Tibial artery (tissue), 4 donors: ENCODE measurements around the gene CYSTM1.

ENCODE experiments used
- DNase-seq, 2 donors: peaks; one replicate each; pipeline ENCODE4 v3.0.0-alpha.2; 2019
- H3K27ac ChIP-seq, 2 donors: fragments of 200-600 bp; sonication (generic) in 1 of 2; 1 replicate in 1 of 2; 2 replicates in 1 of 2; pipeline ENCODE4 v1.5.1; 2018 to 2019; ENCODE audit warnings: mild to moderate bottlenecking in 1 of 2
- H3K27me3 ChIP-seq, 2 donors: fragments of 200-600 bp; sonication (generic) in 1 of 2; one replicate each; pipeline versions ENCODE4 v1.5.1 to v1.6.0; 2016 to 2019
- H3K36me3 ChIP-seq, 3 donors: fragments of 200-600 bp; sonication (generic) in 2 of 3; one replicate each; pipeline ENCODE4 v1.5.1; 2016 to 2019; ENCODE audit warnings: mild to moderate bottlenecking in 2 of 3
- H3K4me1 ChIP-seq, 4 donors: fragments of 200-600 bp; sonication (generic) in 2 of 4; 1 replicate in 3 of 4; 2 replicates in 1 of 4; pipeline ENCODE4 v1.5.1; 2016 to 2019
- H3K4me3 ChIP-seq, 2 donors: fragments of 200-600 bp; sonication (generic) in 1 of 2; 1 replicate in 1 of 2; 2 replicates in 1 of 2; pipeline ENCODE4 v1.5.1; 2018 to 2019; ENCODE audit warnings: mild to moderate bottlenecking in 2 of 2
- H3K9me3 ChIP-seq, 3 donors: fragments of 200-600 bp; sonication (generic) in 1 of 3; one replicate each; pipeline ENCODE4 v1.5.1; 2016 to 2019
- intact Hi-C: fragments of 100-400 bp; cut with DNase I; formaldehyde crosslinking; loops from one replicate; pipeline ENCODE4 v1.15.0; 2023; ENCODE audit warnings: low total_unique reads
- TF ChIP-seq, protein P1 (sequence below), 2 experiments: fragments of 200-600 bp in 1 of 2; fragments of 450-650 bp in 1 of 2; IDR thresholded peaks; one replicate each; pipeline ENCODE4 v1.5.1; 2017 to 2019; ENCODE audit warnings: antibody characterized with exemption in 2 of 2, mild to moderate bottlenecking in 1 of 2, moderate library complexity in 1 of 2

The CYSTM1 gene

DNA sequence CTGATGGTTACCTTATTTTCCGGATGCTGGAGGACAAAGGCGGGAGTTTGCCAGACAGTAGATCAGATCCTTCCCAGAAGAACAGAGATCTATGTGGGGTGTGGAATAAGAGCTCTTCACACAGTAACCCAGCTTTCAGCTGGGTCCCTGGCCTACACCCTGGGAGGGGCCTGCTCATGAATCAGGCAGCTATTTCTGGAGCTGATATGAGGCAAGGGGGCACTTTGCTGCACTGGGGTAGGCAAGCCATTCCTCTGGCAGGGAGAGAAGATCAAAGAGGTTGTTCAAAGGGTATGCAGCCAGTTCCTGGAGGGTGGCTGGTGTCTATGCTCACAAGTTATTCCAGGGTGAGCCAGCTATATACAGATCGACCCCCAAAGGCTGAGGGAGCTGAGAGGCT, 48.6 kb downstream of the CYSTM1 start:
- peaks cover 0 to 28% (median 20%) of the 10 kb centered on the region in 4 donors for H3K4me1 ChIP-seq
- no peak for DNase-seq
- H3K9me3 ChIP-seq, result no peaks in the 10 kb centered on the region
- intact Hi-C loops, result no loop called here
- TF ChIP-seq, protein P1, sequence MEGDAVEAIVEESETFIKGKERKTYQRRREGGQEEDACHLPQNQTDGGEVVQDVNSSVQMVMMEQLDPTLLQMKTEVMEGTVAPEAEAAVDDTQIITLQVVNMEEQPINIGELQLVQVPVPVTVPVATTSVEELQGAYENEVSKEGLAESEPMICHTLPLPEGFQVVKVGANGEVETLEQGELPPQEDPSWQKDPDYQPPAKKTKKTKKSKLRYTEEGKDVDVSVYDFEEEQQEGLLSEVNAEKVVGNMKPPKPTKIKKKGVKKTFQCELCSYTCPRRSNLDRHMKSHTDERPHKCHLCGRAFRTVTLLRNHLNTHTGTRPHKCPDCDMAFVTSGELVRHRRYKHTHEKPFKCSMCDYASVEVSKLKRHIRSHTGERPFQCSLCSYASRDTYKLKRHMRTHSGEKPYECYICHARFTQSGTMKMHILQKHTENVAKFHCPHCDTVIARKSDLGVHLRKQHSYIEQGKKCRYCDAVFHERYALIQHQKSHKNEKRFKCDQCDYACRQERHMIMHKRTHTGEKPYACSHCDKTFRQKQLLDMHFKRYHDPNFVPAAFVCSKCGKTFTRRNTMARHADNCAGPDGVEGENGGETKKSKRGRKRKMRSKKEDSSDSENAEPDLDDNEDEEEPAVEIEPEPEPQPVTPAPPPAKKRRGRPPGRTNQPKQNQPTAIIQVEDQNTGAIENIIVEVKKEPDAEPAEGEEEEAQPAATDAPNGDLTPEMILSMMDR (IDR thresholded peaks at IDR 0.05), result no peak
- no peaks in the 10 kb centered on the region for H3K36me3 ChIP-seq
- no peak overlapping the region for H3K27ac ChIP-seq
- no peaks in the 10 kb centered on the region for H3K27me3 ChIP-seq
- no peak overlapping the region for H3K4me3 ChIP-seq

DNA sequence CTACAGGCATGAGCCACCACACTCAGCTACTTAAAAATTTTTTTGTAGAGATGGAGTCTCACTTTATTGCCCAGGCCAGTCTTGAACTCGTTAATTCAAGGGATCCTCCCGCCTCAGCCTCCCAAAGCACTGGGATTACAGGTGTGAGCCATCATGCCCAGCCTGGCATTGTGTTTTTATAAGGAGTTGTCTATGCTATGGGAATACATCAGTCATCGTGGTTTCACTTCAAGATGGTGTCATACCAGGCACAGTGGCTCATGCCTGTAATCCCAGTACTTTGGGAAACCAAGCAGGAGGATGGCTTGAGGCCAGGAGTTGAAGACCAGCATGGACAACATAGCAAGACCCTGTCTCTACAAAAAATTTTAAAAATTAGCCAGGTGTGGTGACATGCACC, 49.7 kb downstream of the CYSTM1 start:
- no peak for DNase-seq

DNA sequence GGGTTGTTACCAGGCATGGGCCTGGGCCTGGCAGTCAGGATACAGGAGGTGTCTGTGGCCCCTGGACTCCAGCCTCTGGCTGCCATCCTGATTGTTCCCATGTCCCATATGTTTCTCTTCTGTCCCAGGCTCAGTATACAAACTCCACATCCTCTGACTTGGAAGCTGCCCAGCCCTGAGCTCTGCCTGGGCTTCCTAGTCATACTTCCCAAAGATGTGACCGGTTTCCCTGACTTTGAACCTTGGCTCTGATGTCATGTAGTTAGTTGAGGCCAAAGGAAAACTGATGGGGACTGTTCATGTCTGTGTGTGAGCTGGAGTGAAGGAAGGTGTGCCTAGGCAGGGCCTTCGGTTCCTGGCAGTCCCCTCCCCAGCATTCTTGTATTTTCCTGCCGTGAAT, 50.4 kb downstream of the CYSTM1 start:
- TF ChIP-seq, protein P1 (IDR thresholded peaks at IDR 0.05), result no peak
- Histone ChIP-seq H3K9me3 (no peaks in the 10 kb centered on the region), H3K4me3 (no peak overlapping the region), H3K27me3 (no peaks in the 10 kb centered on the region), H3K4me1 (peaks cover 0 to 22% (median 14%) of the 10 kb centered on the region in 4 donors), H3K36me3 (no peaks in the 10 kb centered on the region), H3K27ac (no peak overlapping the region)
- intact Hi-C loops, result no loop called here
- no peak for DNase-seq

More for the DNA sequence above, 49.7 kb downstream of the CYSTM1 start:
- Histone ChIP-seq H3K4me1 (peaks cover 0 to 24% (median 17%) of the 10 kb centered on the region in 4 donors), H3K27me3 (no peaks in the 10 kb centered on the region), H3K9me3 (no peaks in the 10 kb centered on the region), H3K36me3 (no peaks in the 10 kb centered on the region), H3K4me3 (no peak overlapping the region), H3K27ac (no peak overlapping the region)
- intact Hi-C loops, result no loop called here
- TF ChIP-seq, protein P1 (IDR thresholded peaks at IDR 0.05), result no peak

DNA sequence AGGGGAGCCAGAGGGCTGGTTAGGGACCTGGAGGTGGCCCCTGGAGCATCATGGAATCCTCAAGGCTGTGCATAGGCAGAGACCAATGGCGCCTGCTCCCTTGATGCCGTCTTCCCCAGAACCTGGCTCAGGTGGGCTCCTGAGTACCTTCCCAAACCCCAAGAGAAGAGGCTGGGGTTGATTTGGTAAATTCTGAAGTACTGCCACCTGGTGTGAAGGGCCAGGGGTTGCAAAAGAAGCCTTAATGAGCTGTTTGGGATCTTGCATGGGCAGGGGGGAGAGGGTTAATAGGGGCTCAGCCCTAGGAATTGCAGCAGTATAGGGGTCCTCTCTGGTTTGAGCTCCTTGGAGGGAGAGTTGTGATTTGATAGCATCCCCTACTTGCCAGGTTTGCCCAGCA, 52.1 kb downstream of the CYSTM1 start:
- TF ChIP-seq, protein P1 (IDR thresholded peaks at IDR 0.05), result no peak
- H3K36me3 ChIP-seq, result no peaks in the 10 kb centered on the region
- intact Hi-C loops, result no loop called here

DNA sequence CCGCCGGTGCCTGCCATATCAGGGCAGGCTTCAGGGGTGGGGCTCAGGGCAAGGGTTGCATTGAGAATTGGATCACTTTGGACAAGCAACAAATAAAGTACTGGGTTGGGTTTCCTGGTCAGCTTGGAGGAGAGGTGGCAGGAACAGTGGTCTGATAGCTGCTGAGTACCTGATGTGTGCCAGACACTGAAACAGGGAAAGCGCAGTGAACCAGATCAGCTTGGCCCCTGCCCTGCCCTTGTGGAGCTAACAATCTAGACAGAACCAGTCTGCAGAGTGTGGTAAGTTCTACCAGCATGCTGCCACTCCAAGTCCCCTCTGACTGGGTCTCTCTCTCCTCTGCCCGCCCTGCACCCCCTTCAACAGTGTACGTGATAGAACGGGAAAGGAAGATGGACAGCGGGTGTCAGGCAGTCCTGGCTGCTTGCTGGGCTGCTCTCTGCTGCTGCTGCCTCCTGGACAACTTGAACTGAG, 53.4 kb downstream of the CYSTM1 start:
- no peak overlapping the region for H3K27ac ChIP-seq
- intact Hi-C loops, result no loop called here
- H3K36me3 ChIP-seq, result no peaks in the 10 kb centered on the region
- no peak for DNase-seq
- H3K4me3 ChIP-seq, result no peak overlapping the region
- no peaks in the 10 kb centered on the region for H3K4me1 ChIP-seq
- H3K27me3 ChIP-seq, result no peaks in the 10 kb centered on the region
- TF ChIP-seq, protein P1 (IDR thresholded peaks at IDR 0.05), result no peak
- H3K9me3 ChIP-seq, result no peaks in the 10 kb centered on the region

More for the DNA sequence above, 52.1 kb downstream of the CYSTM1 start:
- Histone ChIP-seq H3K4me3 (no peak overlapping the region), H3K9me3 (no peaks in the 10 kb centered on the region), H3K27ac (no peak overlapping the region), H3K4me1 (peaks cover 0 to 10% (median 3%) of the 10 kb centered on the region in 4 donors), H3K27me3 (no peaks in the 10 kb centered on the region)
- DNase-seq, result no peak

DNA sequence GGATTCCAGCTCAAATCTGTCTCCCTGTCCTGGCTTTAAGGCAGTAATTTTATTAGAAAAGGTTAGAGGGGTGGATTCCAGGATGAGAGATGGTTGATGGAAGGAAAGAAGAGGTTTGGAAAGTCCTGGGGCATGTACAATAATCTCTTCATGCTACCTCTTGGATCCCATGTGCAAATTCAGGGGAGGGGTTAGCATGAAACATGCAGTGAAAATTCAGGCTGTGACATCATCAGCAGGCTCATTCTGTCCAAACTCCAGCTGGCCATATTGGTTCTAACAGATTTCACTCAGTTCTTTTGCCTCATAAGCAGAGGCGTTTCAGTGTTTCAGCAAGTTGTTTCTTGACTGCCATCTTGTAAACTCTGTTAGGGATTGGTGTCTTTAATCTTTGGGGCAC, 55.4 kb downstream of the CYSTM1 start:
- DNase-seq, result no peak
- Histone ChIP-seq H3K9me3 (no peaks in the 10 kb centered on the region), H3K36me3 (no peaks in the 10 kb centered on the region), H3K4me1 (no peaks in the 10 kb centered on the region), H3K4me3 (no peak overlapping the region), H3K27ac (no peak overlapping the region), H3K27me3 (no peaks in the 10 kb centered on the region)
- TF ChIP-seq, protein P1 (IDR thresholded peaks at IDR 0.05), result no peak
- intact Hi-C loops, result no loop called here
